HepG2 (cell line): ENCODE results near the gene CRYZL1. TPM values are rescaled to one million over a fixed set of nuclear protein-coding genes. Genes with fewer than 3 reads are reported as not detected.

Source experiments
- CC2D1A ChIP-seq: sonication (generic); formaldehyde crosslinking; IDR thresholded peaks from 2 replicates; pipeline ENCODE4 v1.8.1; 2023; ENCODE audit warnings: mild to moderate bottlenecking, missing genetic modification reagents
- EED ChIP-seq: sonication (generic); formaldehyde crosslinking; IDR thresholded peaks from 2 replicates; pipeline ENCODE4 v1.5.0; 2020; ENCODE audit warnings: mild to moderate bottlenecking, missing genetic modification reagents
- FLYWCH1 ChIP-seq: sonication (generic); formaldehyde crosslinking; IDR thresholded peaks from 2 replicates; pipeline ENCODE4 v1.8.1; 2023; ENCODE audit warnings: mild to moderate bottlenecking, missing genetic modification reagents
- HOXA5 ChIP-seq: sonication (generic); formaldehyde crosslinking; IDR thresholded peaks from 2 replicates; pipeline ENCODE4 v1.4.0; 2020; ENCODE audit warnings: missing genetic modification reagents
- KMT2A ChIP-seq: sonication (generic); formaldehyde crosslinking; IDR thresholded peaks from 2 replicates; pipeline ENCODE4 v1.4.0; 2020; ENCODE audit warnings: missing genetic modification reagents
- MTF1 ChIP-seq: sonication (generic); formaldehyde crosslinking; IDR thresholded peaks from 2 replicates; pipeline ENCODE4 v1.5.0; 2020; ENCODE audit warnings: missing genetic modification reagents
- NFKBIZ ChIP-seq: IDR thresholded peaks from 2 replicates; pipeline ENCODE4 v1.6.1; 2018; ENCODE audit warnings: missing genetic modification reagents, missing compliant biosample characterization
- RCOR2 ChIP-seq: IDR thresholded peaks from 2 replicates; pipeline ENCODE4 v1.6.1; 2016; ENCODE audit warnings: missing biosample characterization, missing genetic modification reagents
- SMARCE1 ChIP-seq: fragments of 450-650 bp; IDR thresholded peaks from 2 replicates; pipeline ENCODE4 v1.6.1; 2017; ENCODE audit warnings: borderline replicate concordance
- SP140L ChIP-seq: sonication (generic); formaldehyde crosslinking; IDR thresholded peaks from 2 replicates; pipeline ENCODE4 v1.4.0; 2020; ENCODE audit warnings: missing genetic modification reagents, borderline replicate concordance
- TMF1 ChIP-seq: sonication (generic); formaldehyde crosslinking; IDR thresholded peaks from 2 replicates; pipeline ENCODE4 v1.8.1; 2022; ENCODE audit warnings: low read depth, missing genetic modification reagents
- ZKSCAN8 ChIP-seq: IDR thresholded peaks from 2 replicates; pipeline ENCODE4 v1.6.1; 2016; ENCODE audit warnings: borderline replicate concordance, missing genetic modification reagents, missing compliant biosample characterization
- ZNF225 ChIP-seq: sonication (generic); formaldehyde crosslinking; IDR thresholded peaks from 2 replicates; pipeline ENCODE4 v1.4.0; 2020; ENCODE audit warnings: mild to moderate bottlenecking, missing genetic modification reagents
- ZNF350 ChIP-seq: sonication (generic); formaldehyde crosslinking; IDR thresholded peaks from 2 replicates; pipeline ENCODE4 v1.4.0; 2020; ENCODE audit warnings: mild to moderate bottlenecking, low read depth, missing genetic modification reagents, borderline replicate concordance
- ZNF557 ChIP-seq: sonication (generic); formaldehyde crosslinking; IDR thresholded peaks from 2 replicates; pipeline ENCODE4 v1.4.0; 2020; ENCODE audit warnings: missing genetic modification reagents
- ZNF790 ChIP-seq: sonication (generic); formaldehyde crosslinking; IDR thresholded peaks from 2 replicates; pipeline ENCODE4 v1.8.0; 2022; ENCODE audit warnings: missing genetic modification reagents, mild to moderate bottlenecking, borderline replicate concordance
- ZNF883 ChIP-seq: sonication (generic); formaldehyde crosslinking; IDR thresholded peaks from 2 replicates; pipeline ENCODE4 v1.5.1; 2020; ENCODE audit warnings: mild to moderate bottlenecking, missing genetic modification reagents; ENCODE audit errors: not compliant biosample characterization
- ZSCAN22 ChIP-seq: sonication (generic); formaldehyde crosslinking; IDR thresholded peaks from 2 replicates; pipeline ENCODE4 v1.4.0; 2020; ENCODE audit warnings: mild to moderate bottlenecking, missing genetic modification reagents
- polyA plus RNA-seq, 8 experiments: library from polyadenylated mRNA; depleted of rRNA in 3 of 8; stranded (reverse) in 7 of 8; unstranded in 1 of 8; fragments of >200 nt; fragmentation: Illumina TruSeq in 4 of 8; extraction: Trizol in 4 of 8; gene quantifications; 2 replicates each; pipeline versions ENCODE4 v1.2.1 to v1.2.3, GENCODE V29; 2011 to 2016; ENCODE audit warnings: low read depth in 4 of 8, missing spikeins in 1 of 8, mixed read lengths in 1 of 8; ENCODE audit not compliant: insufficient read depth in 1 of 8
- total RNA-seq, 5 experiments: library from RNA; depleted of rRNA; stranded (reverse); fragments of >200 nt; fragmentation: Illumina TruSeq; extraction: Trizol; gene quantifications; 2 replicates each; pipeline ENCODE4 v1.2.3, GENCODE V29; 2016; ENCODE audit warnings: low read depth in 1 of 5
- TF ChIP-seq, protein P1 (sequence below): sonication (generic); formaldehyde crosslinking; IDR thresholded peaks from 2 replicates; pipeline ENCODE4 v1.4.0; 2020; ENCODE audit warnings: missing genetic modification reagents, borderline replicate concordance
- TF ChIP-seq, protein P2 (sequence below): sonication (generic); formaldehyde crosslinking; conservative IDR thresholded peaks from 2 replicates; pipeline ENCODE4 v1.8.0; 2022; ENCODE audit warnings: mild to moderate bottlenecking, moderate library complexity, missing genetic modification reagents
- TF ChIP-seq, protein P3 (sequence below): sonication (generic); formaldehyde crosslinking; IDR thresholded peaks from 2 replicates; pipeline ENCODE4 v1.8.0; 2022; ENCODE audit warnings: mild to moderate bottlenecking, missing genetic modification reagents
- TF ChIP-seq, protein P4 (sequence below): sonication (generic); formaldehyde crosslinking; IDR thresholded peaks from 2 replicates; pipeline ENCODE4 v1.5.0; 2020; ENCODE audit warnings: missing genetic modification reagents

CRYZL1 gene
- total and polyA plus RNA-seq, 2 of the 13 experiments (the other 11 are each of a cell fraction or from before 2014, with no cell fraction given): 20.3 to 27.7 TPM

DNA sequence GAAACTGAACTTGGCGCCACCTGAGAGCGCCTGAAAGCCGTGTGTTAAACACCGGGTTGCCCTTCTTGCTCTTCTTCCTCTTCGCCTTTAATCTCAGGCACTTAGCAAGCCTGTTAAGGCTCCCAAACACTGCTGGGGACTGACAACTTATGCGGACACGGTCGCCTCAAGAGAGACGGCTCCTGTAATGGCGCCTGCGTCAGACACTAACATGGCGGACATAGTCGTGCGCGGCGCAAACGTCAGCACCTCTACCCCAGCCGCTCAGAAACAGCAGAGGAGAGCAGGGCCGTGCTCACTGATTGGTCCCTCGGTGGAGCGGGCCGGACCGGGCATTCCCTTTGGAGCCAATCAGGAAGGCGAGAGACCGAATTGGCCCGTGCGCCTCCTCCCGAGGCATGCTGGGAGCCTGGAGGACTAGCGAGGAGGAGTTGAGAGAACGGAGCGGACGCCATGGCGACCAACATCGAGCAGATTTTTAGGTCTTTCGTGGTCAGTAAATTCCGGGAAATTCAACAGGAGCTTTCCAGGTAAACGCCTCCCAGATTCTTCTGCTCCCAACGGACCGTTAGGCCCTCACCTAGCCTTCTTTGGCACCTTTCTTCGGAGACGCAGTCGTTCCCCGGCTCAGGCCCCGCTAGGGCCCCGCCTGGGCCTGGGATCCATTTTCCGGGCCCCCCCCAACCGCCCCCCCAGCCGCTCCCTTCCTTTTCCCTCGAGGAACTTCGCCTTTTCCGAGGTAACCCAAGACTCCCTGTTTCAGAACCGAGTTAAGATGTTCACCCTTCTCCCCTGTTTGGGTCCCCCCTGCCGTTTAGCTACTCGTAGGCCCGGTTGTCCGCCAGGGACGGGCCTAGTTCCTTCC, 98.7 kb downstream of the CRYZL1 start, which contains the start of gene SON (continued):
- TF ChIP-seq SP140L (CRISPR knock-in tag): no peak; the same call in 1 of the 2 replicates
- TF ChIP-seq ZNF883 (CRISPR knock-in tag): peak; percentile 29
- TF ChIP-seq MTF1 (CRISPR knock-in tag): peak; percentile 26; the same call in 1 of the 2 replicates
- TF ChIP-seq, protein P1, sequence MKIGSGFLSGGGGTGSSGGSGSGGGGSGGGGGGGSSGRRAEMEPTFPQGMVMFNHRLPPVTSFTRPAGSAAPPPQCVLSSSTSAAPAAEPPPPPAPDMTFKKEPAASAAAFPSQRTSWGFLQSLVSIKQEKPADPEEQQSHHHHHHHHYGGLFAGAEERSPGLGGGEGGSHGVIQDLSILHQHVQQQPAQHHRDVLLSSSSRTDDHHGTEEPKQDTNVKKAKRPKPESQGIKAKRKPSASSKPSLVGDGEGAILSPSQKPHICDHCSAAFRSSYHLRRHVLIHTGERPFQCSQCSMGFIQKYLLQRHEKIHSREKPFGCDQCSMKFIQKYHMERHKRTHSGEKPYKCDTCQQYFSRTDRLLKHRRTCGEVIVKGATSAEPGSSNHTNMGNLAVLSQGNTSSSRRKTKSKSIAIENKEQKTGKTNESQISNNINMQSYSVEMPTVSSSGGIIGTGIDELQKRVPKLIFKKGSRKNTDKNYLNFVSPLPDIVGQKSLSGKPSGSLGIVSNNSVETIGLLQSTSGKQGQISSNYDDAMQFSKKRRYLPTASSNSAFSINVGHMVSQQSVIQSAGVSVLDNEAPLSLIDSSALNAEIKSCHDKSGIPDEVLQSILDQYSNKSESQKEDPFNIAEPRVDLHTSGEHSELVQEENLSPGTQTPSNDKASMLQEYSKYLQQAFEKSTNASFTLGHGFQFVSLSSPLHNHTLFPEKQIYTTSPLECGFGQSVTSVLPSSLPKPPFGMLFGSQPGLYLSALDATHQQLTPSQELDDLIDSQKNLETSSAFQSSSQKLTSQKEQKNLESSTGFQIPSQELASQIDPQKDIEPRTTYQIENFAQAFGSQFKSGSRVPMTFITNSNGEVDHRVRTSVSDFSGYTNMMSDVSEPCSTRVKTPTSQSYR (CRISPR knock-in tag): peak; percentile 30; the same call in 1 of the 2 replicates
- peak; percentile 75 for TF ChIP-seq HOXA5
- 0 out of 2 replicates have a peak, but pooled peaks have one; percentile 22 for TF ChIP-seq ZKSCAN8 (CRISPR knock-in tag)
- TF ChIP-seq ZNF557 (CRISPR knock-in tag): no peak
- no peak for TF ChIP-seq ZSCAN22 (CRISPR knock-in tag)
- TF ChIP-seq EED (CRISPR knock-in tag): no peak
- no peak for TF ChIP-seq CC2D1A (CRISPR knock-in tag)
- no peak for TF ChIP-seq SMARCE1
- TF ChIP-seq, protein P2, sequence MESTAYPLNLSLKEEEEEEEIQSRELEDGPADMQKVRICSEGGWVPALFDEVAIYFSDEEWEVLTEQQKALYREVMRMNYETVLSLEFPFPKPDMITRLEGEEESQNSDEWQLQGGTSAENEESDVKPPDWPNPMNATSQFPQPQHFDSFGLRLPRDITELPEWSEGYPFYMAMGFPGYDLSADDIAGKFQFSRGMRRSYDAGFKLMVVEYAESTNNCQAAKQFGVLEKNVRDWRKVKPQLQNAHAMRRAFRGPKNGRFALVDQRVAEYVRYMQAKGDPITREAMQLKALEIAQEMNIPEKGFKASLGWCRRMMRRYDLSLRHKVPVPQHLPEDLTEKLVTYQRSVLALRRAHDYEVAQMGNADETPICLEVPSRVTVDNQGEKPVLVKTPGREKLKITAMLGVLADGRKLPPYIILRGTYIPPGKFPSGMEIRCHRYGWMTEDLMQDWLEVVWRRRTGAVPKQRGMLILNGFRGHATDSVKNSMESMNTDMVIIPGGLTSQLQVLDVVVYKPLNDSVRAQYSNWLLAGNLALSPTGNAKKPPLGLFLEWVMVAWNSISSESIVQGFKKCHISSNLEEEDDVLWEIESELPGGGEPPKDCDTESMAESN (CRISPR knock-in tag): peak; percentile 67
- TF ChIP-seq TMF1 (CRISPR knock-in tag): no peak
- TF ChIP-seq KMT2A (CRISPR knock-in tag): no peak
- no peak for TF ChIP-seq FLYWCH1 (CRISPR knock-in tag)
- TF ChIP-seq ZNF225 (CRISPR knock-in tag): no peak
- TF ChIP-seq, protein P3, sequence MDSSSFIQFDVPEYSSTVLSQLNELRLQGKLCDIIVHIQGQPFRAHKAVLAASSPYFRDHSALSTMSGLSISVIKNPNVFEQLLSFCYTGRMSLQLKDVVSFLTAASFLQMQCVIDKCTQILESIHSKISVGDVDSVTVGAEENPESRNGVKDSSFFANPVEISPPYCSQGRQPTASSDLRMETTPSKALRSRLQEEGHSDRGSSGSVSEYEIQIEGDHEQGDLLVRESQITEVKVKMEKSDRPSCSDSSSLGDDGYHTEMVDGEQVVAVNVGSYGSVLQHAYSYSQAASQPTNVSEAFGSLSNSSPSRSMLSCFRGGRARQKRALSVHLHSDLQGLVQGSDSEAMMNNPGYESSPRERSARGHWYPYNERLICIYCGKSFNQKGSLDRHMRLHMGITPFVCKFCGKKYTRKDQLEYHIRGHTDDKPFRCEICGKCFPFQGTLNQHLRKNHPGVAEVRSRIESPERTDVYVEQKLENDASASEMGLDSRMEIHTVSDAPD (CRISPR knock-in tag): no peak
- TF ChIP-seq RCOR2 (CRISPR knock-in tag): no peak
- TF ChIP-seq ZNF790 (CRISPR knock-in tag): no peak
- TF ChIP-seq NFKBIZ (CRISPR knock-in tag): no peak; the same call in 1 of the 2 replicates
- TF ChIP-seq ZNF350 (CRISPR knock-in tag): no peak
- TF ChIP-seq, protein P4, sequence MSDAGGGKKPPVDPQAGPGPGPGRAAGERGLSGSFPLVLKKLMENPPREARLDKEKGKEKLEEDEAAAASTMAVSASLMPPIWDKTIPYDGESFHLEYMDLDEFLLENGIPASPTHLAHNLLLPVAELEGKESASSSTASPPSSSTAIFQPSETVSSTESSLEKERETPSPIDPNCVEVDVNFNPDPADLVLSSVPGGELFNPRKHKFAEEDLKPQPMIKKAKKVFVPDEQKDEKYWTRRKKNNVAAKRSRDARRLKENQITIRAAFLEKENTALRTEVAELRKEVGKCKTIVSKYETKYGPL (CRISPR knock-in tag): no peak
